HepG2 (cell line): ENCODE results near the gene LLGL2. TPM values are rescaled to one million over a fixed set of nuclear protein-coding genes. Genes with fewer than 3 reads are reported as not detected.

Source experiments
- CEBPB ChIP-seq: IDR thresholded peaks from 2 replicates; pipeline ENCODE4 v1.6.1; 2011; ENCODE audit warnings: low read depth, low read length, improper control_type of control experiment, borderline replicate concordance
- PAF1 ChIP-seq: IDR thresholded peaks from 2 replicates; pipeline ENCODE4 v1.6.1; 2016; ENCODE audit warnings: missing genetic modification reagents, missing compliant biosample characterization
- RBFOX2 ChIP-seq: fragments of 200-400 bp; formaldehyde crosslinking; IDR thresholded peaks from 2 replicates; pipeline ENCODE4 v1.6.1; 2017; ENCODE audit warnings: low read depth, mild to moderate bottlenecking, low read length
- SMC3 ChIP-seq: IDR thresholded peaks from 2 replicates; pipeline ENCODE4 v1.6.1; 2011; ENCODE audit warnings: low read length, improper control_type of control experiment
- SMYD3 ChIP-seq: sonication (generic); formaldehyde crosslinking; IDR thresholded peaks from 2 replicates; pipeline ENCODE4 v1.8.1; 2023; ENCODE audit warnings: mild to moderate bottlenecking, missing genetic modification reagents
- ZMAT3 ChIP-seq: sonication (generic); formaldehyde crosslinking; conservative IDR thresholded peaks from 2 replicates; pipeline ENCODE4 v1.7.0; 2021; ENCODE audit warnings: missing genetic modification reagents
- ZNF276 ChIP-seq: sonication (generic); formaldehyde crosslinking; IDR thresholded peaks from 2 replicates; pipeline ENCODE4 v1.4.0; 2020; ENCODE audit warnings: mild to moderate bottlenecking, low read depth, missing genetic modification reagents
- ZNF281 ChIP-seq: sonication (generic); formaldehyde crosslinking; IDR thresholded peaks from 2 replicates; pipeline ENCODE4 v1.4.0; 2020; ENCODE audit warnings: missing genetic modification reagents, borderline replicate concordance
- ZNF326 ChIP-seq: sonication (generic); formaldehyde crosslinking; IDR thresholded peaks from 2 replicates; pipeline ENCODE4 v1.4.0; 2020; ENCODE audit warnings: missing genetic modification reagents, borderline replicate concordance
- ZNF44 ChIP-seq: sonication (generic); formaldehyde crosslinking; IDR thresholded peaks from 2 replicates; pipeline ENCODE4 v1.5.1; 2020; ENCODE audit warnings: mild to moderate bottlenecking, missing genetic modification reagents
- ZNF570 ChIP-seq: sonication (generic); formaldehyde crosslinking; IDR thresholded peaks from 2 replicates; pipeline ENCODE4 v1.4.0; 2020; ENCODE audit warnings: mild to moderate bottlenecking, missing genetic modification reagents, borderline replicate concordance
- polyA plus RNA-seq, 8 experiments: library from polyadenylated mRNA; depleted of rRNA in 3 of 8; stranded (reverse) in 7 of 8; unstranded in 1 of 8; fragments of >200 nt; fragmentation: Illumina TruSeq in 4 of 8; extraction: Trizol in 4 of 8; gene quantifications; 2 replicates each; pipeline versions ENCODE4 v1.2.1 to v1.2.3, GENCODE V29; 2011 to 2016; ENCODE audit warnings: low read depth in 4 of 8, missing spikeins in 1 of 8, mixed read lengths in 1 of 8; ENCODE audit not compliant: insufficient read depth in 1 of 8
- total RNA-seq, 5 experiments: library from RNA; depleted of rRNA; stranded (reverse); fragments of >200 nt; fragmentation: Illumina TruSeq; extraction: Trizol; gene quantifications; 2 replicates each; pipeline ENCODE4 v1.2.3, GENCODE V29; 2016; ENCODE audit warnings: low read depth in 1 of 5
- TF ChIP-seq, protein P1 (sequence below): sonication (generic); formaldehyde crosslinking; IDR thresholded peaks from 2 replicates; pipeline ENCODE4 v1.4.0; 2020; ENCODE audit warnings: missing genetic modification reagents
- TF ChIP-seq, protein P2 (sequence below): sonication (generic); formaldehyde crosslinking; IDR thresholded peaks from 2 replicates; pipeline ENCODE4 v1.4.0; 2020; ENCODE audit warnings: missing genetic modification reagents
- TF ChIP-seq, protein P3 (sequence below): fragments of 450-650 bp; IDR thresholded peaks from 2 replicates; pipeline ENCODE4 v1.6.1; 2017; ENCODE audit warnings: mild to moderate bottlenecking
- TF ChIP-seq, protein P4 (sequence below): sonication (generic); formaldehyde crosslinking; IDR thresholded peaks from 2 replicates; pipeline ENCODE4 v1.4.0; 2020; ENCODE audit warnings: mild to moderate bottlenecking, missing genetic modification reagents

The LLGL2 gene
- total and polyA plus RNA-seq, 2 of the 13 experiments (the other 11 are each of a cell fraction or from before 2014, with no cell fraction given): 83.0 to 86.7 TPM

DNA sequence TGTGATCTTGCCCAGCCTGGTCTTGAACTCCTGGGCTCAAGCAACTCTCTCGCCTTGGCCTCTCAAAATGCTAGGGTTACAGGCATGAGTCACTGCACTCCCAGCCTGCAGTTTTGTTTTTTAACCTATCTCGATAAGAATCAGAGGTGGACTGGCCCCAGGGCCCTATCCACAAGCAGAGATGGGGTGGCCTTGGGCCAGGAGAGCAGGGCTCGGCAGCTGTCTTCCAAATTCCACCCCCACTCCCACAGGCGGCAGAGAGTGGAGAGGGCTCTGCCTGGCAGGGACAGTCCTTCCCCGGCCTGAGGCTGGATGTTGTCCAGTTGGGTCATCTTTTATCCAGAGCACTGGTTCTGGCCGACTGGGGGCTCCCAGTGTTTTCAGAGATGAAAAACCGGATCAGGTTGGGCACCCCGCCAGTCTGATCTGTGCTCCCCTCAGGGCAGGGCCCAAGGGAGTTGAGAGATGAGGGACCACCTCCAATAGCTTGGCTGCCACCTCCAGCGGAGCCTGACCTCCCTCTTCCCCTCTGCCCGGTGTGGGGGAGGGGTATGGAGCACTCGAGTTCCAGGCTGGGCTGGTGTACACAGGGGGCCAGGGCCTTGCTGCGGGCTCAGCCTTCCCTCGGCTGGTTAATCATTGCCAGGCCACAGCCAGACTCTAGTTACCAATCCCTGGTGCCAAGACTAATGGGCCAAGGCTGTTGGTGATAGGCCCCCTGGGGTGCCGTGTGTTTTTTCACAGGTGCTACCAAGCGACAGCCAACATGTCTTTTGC is 31.8 kb downstream of the LLGL2 start (continued):
- TF ChIP-seq CEBPB: no peak
- TF ChIP-seq ZNF44 (CRISPR knock-in tag): no peak
- no peak for TF ChIP-seq SMC3
- TF ChIP-seq, protein P1, sequence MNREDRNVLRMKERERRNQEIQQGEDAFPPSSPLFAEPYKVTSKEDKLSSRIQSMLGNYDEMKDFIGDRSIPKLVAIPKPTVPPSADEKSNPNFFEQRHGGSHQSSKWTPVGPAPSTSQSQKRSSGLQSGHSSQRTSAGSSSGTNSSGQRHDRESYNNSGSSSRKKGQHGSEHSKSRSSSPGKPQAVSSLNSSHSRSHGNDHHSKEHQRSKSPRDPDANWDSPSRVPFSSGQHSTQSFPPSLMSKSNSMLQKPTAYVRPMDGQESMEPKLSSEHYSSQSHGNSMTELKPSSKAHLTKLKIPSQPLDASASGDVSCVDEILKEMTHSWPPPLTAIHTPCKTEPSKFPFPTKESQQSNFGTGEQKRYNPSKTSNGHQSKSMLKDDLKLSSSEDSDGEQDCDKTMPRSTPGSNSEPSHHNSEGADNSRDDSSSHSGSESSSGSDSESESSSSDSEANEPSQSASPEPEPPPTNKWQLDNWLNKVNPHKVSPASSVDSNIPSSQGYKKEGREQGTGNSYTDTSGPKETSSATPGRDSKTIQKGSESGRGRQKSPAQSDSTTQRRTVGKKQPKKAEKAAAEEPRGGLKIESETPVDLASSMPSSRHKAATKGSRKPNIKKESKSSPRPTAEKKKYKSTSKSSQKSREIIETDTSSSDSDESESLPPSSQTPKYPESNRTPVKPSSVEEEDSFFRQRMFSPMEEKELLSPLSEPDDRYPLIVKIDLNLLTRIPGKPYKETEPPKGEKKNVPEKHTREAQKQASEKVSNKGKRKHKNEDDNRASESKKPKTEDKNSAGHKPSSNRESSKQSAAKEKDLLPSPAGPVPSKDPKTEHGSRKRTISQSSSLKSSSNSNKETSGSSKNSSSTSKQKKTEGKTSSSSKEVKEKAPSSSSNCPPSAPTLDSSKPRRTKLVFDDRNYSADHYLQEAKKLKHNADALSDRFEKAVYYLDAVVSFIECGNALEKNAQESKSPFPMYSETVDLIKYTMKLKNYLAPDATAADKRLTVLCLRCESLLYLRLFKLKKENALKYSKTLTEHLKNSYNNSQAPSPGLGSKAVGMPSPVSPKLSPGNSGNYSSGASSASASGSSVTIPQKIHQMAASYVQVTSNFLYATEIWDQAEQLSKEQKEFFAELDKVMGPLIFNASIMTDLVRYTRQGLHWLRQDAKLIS (CRISPR knock-in tag): no peak
- TF ChIP-seq SMYD3 (CRISPR knock-in tag): peak; percentile 99
- no peak for TF ChIP-seq ZNF276 (CRISPR knock-in tag)
- TF ChIP-seq ZNF281: peak; percentile 100
- no peak for TF ChIP-seq PAF1 (CRISPR knock-in tag)
- 0 out of 2 replicates have a peak, but pooled peaks have one; percentile 1 for TF ChIP-seq ZMAT3 (CRISPR knock-in tag)
- TF ChIP-seq, protein P2, sequence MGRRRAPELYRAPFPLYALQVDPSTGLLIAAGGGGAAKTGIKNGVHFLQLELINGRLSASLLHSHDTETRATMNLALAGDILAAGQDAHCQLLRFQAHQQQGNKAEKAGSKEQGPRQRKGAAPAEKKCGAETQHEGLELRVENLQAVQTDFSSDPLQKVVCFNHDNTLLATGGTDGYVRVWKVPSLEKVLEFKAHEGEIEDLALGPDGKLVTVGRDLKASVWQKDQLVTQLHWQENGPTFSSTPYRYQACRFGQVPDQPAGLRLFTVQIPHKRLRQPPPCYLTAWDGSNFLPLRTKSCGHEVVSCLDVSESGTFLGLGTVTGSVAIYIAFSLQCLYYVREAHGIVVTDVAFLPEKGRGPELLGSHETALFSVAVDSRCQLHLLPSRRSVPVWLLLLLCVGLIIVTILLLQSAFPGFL (CRISPR knock-in tag): no peak
- TF ChIP-seq RBFOX2: peak; percentile 44
- TF ChIP-seq, protein P3, sequence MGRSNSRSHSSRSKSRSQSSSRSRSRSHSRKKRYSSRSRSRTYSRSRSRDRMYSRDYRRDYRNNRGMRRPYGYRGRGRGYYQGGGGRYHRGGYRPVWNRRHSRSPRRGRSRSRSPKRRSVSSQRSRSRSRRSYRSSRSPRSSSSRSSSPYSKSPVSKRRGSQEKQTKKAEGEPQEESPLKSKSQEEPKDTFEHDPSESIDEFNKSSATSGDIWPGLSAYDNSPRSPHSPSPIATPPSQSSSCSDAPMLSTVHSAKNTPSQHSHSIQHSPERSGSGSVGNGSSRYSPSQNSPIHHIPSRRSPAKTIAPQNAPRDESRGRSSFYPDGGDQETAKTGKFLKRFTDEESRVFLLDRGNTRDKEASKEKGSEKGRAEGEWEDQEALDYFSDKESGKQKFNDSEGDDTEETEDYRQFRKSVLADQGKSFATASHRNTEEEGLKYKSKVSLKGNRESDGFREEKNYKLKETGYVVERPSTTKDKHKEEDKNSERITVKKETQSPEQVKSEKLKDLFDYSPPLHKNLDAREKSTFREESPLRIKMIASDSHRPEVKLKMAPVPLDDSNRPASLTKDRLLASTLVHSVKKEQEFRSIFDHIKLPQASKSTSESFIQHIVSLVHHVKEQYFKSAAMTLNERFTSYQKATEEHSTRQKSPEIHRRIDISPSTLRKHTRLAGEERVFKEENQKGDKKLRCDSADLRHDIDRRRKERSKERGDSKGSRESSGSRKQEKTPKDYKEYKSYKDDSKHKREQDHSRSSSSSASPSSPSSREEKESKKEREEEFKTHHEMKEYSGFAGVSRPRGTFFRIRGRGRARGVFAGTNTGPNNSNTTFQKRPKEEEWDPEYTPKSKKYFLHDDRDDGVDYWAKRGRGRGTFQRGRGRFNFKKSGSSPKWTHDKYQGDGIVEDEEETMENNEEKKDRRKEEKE: no peak
- TF ChIP-seq ZNF570: no peak
- no peak for TF ChIP-seq ZNF326
- TF ChIP-seq, protein P4, sequence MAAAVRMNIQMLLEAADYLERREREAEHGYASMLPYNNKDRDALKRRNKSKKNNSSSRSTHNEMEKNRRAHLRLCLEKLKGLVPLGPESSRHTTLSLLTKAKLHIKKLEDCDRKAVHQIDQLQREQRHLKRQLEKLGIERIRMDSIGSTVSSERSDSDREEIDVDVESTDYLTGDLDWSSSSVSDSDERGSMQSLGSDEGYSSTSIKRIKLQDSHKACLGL (CRISPR knock-in tag): peak; percentile 64
